ENCODE data around the gene KIF13A. TPM values are rescaled to one million over a fixed set of nuclear protein-coding genes. Genes with fewer than 3 reads are reported as not detected.
"Not testable (repeated sequence)": the region's sequence is repeated elsewhere in the genome, so short reads cannot be mapped to it uniquely, and the experiment has no call there.

The KIF13A gene
- polyA plus RNA-seq, 1 donor from 2014 or later: 1.4 TPM

GRCh38 chr6:18019133-18019532 lies 31.7 kb upstream of the KIF13A start:
- not testable (repeated sequence) for H3K36me3 Mint-ChIP-seq, H3K4me1 Mint-ChIP-seq, H3K27me3 Mint-ChIP-seq, H3K4me3 Mint-ChIP-seq, H3K27ac Mint-ChIP-seq, H3K9me3 Mint-ChIP-seq

DNA sequence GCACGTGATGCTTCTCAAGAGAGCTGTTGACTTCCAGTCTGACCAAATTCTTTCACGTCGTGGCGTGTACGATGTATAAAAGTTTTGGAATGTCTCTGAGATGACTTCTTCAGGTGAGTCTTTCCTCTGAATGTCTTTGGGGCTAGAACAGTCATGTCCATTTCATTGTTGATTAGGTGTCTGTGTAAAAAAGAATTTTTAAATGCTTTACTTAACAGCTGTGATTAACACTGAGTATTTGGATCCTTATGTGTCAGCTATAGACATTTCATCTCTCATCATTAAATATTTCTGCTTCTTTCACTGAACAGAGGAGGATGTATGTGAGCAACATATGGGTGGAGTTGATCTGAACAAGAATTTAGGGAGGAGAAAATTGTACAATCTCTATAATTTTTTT lies 29.3 kb upstream of the KIF13A start:
- no peak overlapping the region for H3K27ac Mint-ChIP-seq
- peaks cover 3% of the 10 kb centered on the region for H3K36me3 Mint-ChIP-seq
- peaks cover 0 to 3% (median 0%) of the 10 kb centered on the region in 3 donors for H3K9me3 Mint-ChIP-seq
- H3K4me1 Mint-ChIP-seq: no peaks in the 10 kb centered on the region
- H3K4me3 Mint-ChIP-seq: no peak overlapping the region
- H3K27me3 Mint-ChIP-seq: no peaks in the 10 kb centered on the region

GRCh38 chr6:18016133-18016532 lies 28.7 kb upstream of the KIF13A start:
- Mint-ChIP-seq H3K9me3 (peaks cover 0 to 3% (median 0%) of the 10 kb centered on the region in 3 donors), H3K27me3 (no peaks in the 10 kb centered on the region), H3K4me1 (no peaks in the 10 kb centered on the region), H3K36me3 (peaks cover 3% of the 10 kb centered on the region), H3K4me3 (no peak overlapping the region), H3K27ac (no peak overlapping the region)

DNA sequence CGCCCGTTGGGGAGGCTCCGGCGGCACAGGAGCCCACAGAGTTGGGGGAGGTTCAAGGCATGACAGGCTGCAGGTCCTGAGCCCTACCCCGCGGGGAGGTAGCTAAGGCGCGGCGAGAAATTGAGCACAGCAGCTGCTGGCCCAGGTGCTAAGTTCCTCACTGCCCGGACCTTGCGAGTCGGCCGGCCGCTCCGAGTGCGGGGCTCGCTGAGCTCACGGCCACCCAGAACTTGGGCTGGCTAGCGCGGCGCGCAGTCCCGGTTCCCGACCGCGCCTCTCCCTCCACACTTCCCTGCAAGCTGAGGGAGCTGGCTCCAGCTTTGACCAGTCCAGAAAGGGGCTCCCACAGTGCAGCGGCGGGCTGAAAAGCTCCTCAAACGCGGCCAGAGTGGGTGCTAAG lies 23.9 kb upstream of the KIF13A start:
- Mint-ChIP-seq H3K4me3 (no peak overlapping the region), H3K27ac (no peak overlapping the region), H3K4me1 (no peaks in the 10 kb centered on the region)

GRCh38 chr6:18010540-18010939 lies 23.1 kb upstream of the KIF13A start:
- not testable (repeated sequence) for H3K4me1 Mint-ChIP-seq, H3K4me3 Mint-ChIP-seq, H3K27ac Mint-ChIP-seq, H3K36me3 Mint-ChIP-seq, H3K27me3 Mint-ChIP-seq, H3K9me3 Mint-ChIP-seq

More for the DNA sequence above, 23.9 kb upstream of the KIF13A start:
- Mint-ChIP-seq H3K9me3 (peaks cover 0 to 2% (median 2%) of the 10 kb centered on the region in 3 donors), H3K36me3 (no peaks in the 10 kb centered on the region), H3K27me3 (no peaks in the 10 kb centered on the region)

DNA sequence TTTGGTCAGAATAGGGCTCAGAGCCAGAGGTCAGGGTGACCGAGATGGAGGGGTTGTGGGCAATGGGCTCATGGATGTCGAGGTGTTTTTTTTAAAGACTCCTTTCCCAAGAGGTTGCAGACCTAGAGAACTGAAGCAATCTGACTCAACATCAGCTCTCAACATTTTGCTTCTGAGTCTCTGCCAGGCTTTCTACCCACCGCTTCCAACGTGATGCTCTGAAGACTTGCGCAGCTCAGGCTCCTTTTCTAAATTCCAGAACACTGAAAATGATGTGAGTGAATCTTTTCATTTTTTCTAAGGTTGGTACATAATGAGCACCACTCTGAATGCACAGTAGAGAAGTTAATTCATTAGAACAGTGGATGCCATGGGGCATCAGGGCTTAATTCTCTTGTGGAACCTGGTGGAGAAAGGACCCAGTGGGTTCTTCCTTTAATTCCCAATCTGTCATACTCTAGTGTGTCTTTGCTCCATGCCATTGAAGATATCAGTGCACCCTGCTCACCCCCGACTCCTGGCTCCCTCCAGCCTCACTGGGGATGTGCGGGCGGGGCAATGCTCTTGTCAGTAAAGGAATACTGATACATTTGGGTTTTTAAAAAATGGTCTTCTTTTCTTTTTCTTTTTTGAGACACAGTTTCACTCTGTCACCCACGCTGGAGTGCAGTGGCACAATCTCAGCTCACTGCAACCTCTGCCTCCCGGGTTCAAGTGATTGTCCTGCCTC lies 17.0 kb upstream of the KIF13A start:
- no peaks in the 10 kb centered on the region for H3K9me3 Mint-ChIP-seq
- no peaks in the 10 kb centered on the region for H3K36me3 Mint-ChIP-seq
- peaks cover 5% of the 10 kb centered on the region for H3K27me3 Mint-ChIP-seq
- no peak overlapping the region for H3K4me3 Mint-ChIP-seq
- no peaks in the 10 kb centered on the region for H3K4me1 Mint-ChIP-seq
- no peak overlapping the region for H3K27ac Mint-ChIP-seq

- Mint-ChIP-seq H3K4me3 (no peak overlapping the region), H3K9me3 (no peaks in the 10 kb centered on the region), H3K4me1 (peaks cover 0 to 1% (median 1%) of the 10 kb centered on the region in 3 donors), H3K27ac (no peak overlapping the region), H3K27me3 (peaks cover 25% of the 10 kb centered on the region), H3K36me3 (no peaks in the 10 kb centered on the region)
Observed at GRCh38 chr6:17999425-17999824, 12.0 kb upstream of the KIF13A start.

DNA sequence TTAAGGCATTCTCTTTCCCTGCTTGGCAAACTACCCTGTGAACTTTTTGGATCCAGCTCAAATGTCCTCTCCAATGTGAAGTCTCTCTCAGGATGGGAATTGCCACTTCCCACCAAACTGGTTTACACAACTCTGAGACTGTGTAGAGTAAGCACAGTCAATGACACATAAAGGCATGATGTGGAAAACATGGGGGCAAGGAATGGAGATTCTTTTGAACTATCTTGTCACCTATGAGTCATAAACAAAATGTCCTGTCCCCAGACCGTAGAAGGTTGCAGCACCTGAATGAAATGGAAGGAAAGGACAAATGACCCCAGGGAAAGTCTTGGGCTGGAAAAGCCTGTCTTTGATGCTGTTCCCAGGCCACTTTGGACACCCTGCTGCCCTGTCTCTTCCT lies 11.0 kb upstream of the KIF13A start:
- Mint-ChIP-seq H3K4me1 (peaks cover 0 to 4% (median 2%) of the 10 kb centered on the region in 3 donors), H3K36me3 (peaks cover 1% of the 10 kb centered on the region), H3K27ac (peak overlapping the region in 1 of 3 donors; percentile 39), H3K4me3 (no peak overlapping the region), H3K27me3 (peaks cover 25% of the 10 kb centered on the region), H3K9me3 (no peaks in the 10 kb centered on the region)

- H3K27me3 Mint-ChIP-seq: peaks cover 25% of the 10 kb centered on the region
- H3K4me3 Mint-ChIP-seq: no peak overlapping the region
Observed at GRCh38 chr6:17998003-17998402, 10.6 kb upstream of the KIF13A start.

DNA sequence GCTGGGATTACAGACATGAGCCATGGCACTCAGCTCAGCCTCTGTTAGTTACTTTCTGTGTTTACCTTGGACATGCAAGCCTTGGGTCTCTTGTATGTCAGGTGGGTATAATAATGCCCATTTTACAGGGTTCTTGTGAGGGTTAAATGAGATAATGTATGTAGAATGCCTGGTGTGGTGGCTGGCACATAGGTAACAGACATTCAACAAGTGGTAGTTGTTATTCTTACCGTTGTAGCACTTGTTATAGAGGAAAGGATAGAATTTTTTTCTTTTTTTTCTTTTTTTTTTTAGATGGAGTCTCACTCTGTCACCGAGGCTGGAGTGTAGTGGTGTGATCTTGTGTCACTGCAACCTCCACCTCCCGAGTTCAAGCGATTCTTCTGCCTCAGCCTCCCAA lies 8.0 kb upstream of the KIF13A start:
- Mint-ChIP-seq H3K36me3 (peaks cover 1% of the 10 kb centered on the region), H3K9me3 (no peaks in the 10 kb centered on the region), H3K4me1 (peaks cover 0 to 8% (median 2%) of the 10 kb centered on the region in 3 donors), H3K27ac (no peak overlapping the region), H3K27me3 (peaks cover 22% of the 10 kb centered on the region), H3K4me3 (no peak overlapping the region)

More at GRCh38 chr6:17998003-17998402, 10.6 kb upstream of the KIF13A start:
- H3K27ac Mint-ChIP-seq: no peak overlapping the region
- peaks cover 0 to 4% (median 2%) of the 10 kb centered on the region in 3 donors for H3K4me1 Mint-ChIP-seq
- H3K36me3 Mint-ChIP-seq: peaks cover 1% of the 10 kb centered on the region
- H3K9me3 Mint-ChIP-seq: no peaks in the 10 kb centered on the region

GRCh38 chr6:17994019-17994418 lies 6.6 kb upstream of the KIF13A start:
- Mint-ChIP-seq H3K9me3 (no peaks in the 10 kb centered on the region), H3K36me3 (peaks cover 1% of the 10 kb centered on the region), H3K4me1 (peaks cover 0 to 8% (median 2%) of the 10 kb centered on the region in 3 donors), H3K27ac (peak overlapping the region in 1 of 3 donors; percentile 10), H3K27me3 (peaks cover 18% of the 10 kb centered on the region), H3K4me3 (peak overlapping the region in 1 of 4 donors; percentile 72)

GRCh38 chr6:17988422-17988944 lies 1.0 kb upstream of the KIF13A start:
- Mint-ChIP-seq H3K4me3 (peak overlapping the region; percentile 94 to 99 (median 98)), H3K27me3 (peaks cover 1% of the 10 kb centered on the region), H3K4me1 (peaks cover 27 to 38% (median 32%) of the 10 kb centered on the region in 3 donors), H3K36me3 (no peaks in the 10 kb centered on the region), H3K27ac (peak overlapping the region; percentile 60 to 91 (median 87)), H3K9me3 (peaks cover 0 to 2% (median 0%) of the 10 kb centered on the region in 3 donors)

- H3K4me3 Mint-ChIP-seq: peak overlapping the region; percentile 94 to 99 (median 98)
Observed at GRCh38 chr6:17987697-17988421, 424 bp upstream of the KIF13A start.

DNA sequence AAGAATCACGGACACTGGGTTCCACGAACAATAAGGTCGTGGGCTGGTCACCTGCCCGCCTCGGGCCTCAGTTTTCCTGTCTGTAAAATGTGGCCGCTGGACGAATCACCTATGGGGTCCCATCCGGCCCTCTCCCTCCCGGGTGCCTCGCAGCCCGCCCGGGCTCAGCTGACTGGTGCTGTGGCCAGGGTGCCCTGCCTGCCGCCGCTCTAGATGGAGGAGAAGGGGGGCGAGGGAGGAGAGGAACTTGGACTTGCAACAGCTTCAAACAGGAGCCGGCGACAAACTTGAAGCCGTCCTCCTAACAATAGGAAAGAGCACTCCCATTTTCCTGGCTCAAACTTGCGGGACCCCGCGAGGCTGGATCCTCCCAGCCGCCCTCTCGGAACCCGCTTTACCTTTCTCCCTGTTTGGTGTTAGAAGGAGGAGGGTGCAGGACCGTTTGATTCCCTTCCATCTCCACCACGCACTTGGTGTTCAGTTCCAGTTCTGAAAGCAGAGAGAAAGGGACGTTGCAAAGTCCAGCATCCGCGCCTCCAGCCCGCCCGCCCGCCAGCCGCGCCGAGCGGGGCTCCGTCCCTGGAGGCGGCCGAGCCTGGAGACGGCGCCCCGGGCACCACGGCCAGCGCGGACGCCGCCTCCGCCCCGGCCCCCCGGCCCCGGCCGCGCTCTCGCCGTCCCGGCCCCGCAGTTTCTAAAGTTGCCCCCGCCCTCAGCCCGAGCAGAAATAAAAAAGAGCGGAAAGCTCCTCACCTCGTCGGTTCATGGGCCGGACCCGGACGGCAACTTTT lies 584 bp downstream of the KIF13A start:
- peak overlapping the region; percentile 13 to 57 (median 31) for H3K27ac Mint-ChIP-seq
- peaks cover 1% of the 10 kb centered on the region for H3K27me3 Mint-ChIP-seq
- peak overlapping the region; percentile 87 to 93 (median 91) for H3K4me3 Mint-ChIP-seq
- peaks cover 27 to 38% (median 33%) of the 10 kb centered on the region in 3 donors for H3K4me1 Mint-ChIP-seq
- no peaks in the 10 kb centered on the region for H3K36me3 Mint-ChIP-seq
- peaks cover 0 to 2% (median 0%) of the 10 kb centered on the region in 3 donors for H3K9me3 Mint-ChIP-seq

More at GRCh38 chr6:17987697-17988421, 424 bp upstream of the KIF13A start:
- peak overlapping the region; percentile 60 to 91 (median 87) for H3K27ac Mint-ChIP-seq
- H3K9me3 Mint-ChIP-seq: peaks cover 0 to 2% (median 0%) of the 10 kb centered on the region in 3 donors
- H3K27me3 Mint-ChIP-seq: peaks cover 1% of the 10 kb centered on the region
- H3K36me3 Mint-ChIP-seq: no peaks in the 10 kb centered on the region
- H3K4me1 Mint-ChIP-seq: peaks cover 27 to 38% (median 33%) of the 10 kb centered on the region in 3 donors
